ENCODE data around the gene RAB37. TPM values are rescaled to one million over a fixed set of nuclear protein-coding genes. Genes with fewer than 3 reads are reported as not detected.

RAB37 gene
- total RNA-seq, 4 donors from 2014 or later: 1.2 to 5.1 (median 2.0) TPM

DNA sequence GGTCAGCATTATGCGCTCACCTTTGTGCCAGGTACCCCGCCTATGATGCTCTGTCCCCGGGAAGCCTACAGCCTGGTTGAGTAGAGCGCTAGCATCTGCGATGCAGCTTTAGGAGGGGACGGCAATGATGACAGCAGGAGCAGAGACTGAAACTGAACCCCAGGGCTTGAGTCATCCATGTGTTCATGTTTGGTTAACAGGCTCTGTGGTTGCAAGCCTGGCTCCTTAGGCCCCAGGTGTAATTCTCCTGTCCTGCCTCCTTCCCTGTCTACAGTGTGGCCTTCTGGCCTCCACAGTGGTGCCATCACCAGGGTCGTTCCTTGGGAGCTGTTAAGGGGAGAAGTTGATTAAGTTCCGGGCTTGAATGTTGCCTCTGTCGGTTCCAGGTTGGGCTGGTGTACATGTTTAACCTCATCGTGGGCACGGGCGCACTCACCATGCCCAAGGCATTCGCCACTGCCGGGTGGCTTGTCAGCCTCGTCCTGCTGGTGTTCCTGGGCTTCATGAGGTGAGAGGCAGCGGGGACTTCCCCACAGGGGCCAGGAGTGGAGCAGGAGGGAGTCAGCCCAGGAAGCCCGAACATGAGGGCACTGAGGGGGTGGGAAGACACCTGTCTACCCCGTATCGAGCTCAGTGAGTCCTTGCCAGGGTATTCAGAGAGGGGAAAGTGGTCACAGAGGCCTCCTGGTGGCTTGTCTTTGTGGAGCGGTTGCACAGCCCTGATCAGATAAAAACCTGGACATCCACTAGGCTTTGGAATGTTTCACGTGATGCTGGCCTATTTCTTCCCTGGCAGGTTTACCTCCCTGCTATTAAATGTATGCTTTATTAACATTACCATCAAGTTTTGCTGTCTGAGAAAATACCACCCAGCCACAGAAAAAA is 48.3 kb downstream of the RAB37 start:
- Histone ChIP-seq H3K27ac (no peak overlapping the region), H3K9me3 (no peaks in the 10 kb centered on the region), H3K36me3 (peaks cover 0 to 66% of the 10 kb centered on the region in 2 donors), H3K4me1 (no peaks in the 10 kb centered on the region), H3K4me3 (no peak overlapping the region), H3K27me3 (no peaks in the 10 kb centered on the region)
- no peak for ATAC-seq
- WGBS, 2 donors (ENCODE audit: low coverage in 1 of 2): 83 to 100% methylated on average over 1 to 6 of the region's 21 CpGs
- TF ChIP-seq POLR2AphosphoS5 (IDR thresholded peaks at IDR 0.05): no peak
- TF ChIP-seq POLR2A (IDR thresholded peaks at IDR 0.05): no peak
- TF ChIP-seq, protein P1, sequence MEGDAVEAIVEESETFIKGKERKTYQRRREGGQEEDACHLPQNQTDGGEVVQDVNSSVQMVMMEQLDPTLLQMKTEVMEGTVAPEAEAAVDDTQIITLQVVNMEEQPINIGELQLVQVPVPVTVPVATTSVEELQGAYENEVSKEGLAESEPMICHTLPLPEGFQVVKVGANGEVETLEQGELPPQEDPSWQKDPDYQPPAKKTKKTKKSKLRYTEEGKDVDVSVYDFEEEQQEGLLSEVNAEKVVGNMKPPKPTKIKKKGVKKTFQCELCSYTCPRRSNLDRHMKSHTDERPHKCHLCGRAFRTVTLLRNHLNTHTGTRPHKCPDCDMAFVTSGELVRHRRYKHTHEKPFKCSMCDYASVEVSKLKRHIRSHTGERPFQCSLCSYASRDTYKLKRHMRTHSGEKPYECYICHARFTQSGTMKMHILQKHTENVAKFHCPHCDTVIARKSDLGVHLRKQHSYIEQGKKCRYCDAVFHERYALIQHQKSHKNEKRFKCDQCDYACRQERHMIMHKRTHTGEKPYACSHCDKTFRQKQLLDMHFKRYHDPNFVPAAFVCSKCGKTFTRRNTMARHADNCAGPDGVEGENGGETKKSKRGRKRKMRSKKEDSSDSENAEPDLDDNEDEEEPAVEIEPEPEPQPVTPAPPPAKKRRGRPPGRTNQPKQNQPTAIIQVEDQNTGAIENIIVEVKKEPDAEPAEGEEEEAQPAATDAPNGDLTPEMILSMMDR (IDR thresholded peaks at IDR 0.05): no peak
- no peak for TF ChIP-seq EP300 (IDR thresholded peaks at IDR 0.05)

DNA sequence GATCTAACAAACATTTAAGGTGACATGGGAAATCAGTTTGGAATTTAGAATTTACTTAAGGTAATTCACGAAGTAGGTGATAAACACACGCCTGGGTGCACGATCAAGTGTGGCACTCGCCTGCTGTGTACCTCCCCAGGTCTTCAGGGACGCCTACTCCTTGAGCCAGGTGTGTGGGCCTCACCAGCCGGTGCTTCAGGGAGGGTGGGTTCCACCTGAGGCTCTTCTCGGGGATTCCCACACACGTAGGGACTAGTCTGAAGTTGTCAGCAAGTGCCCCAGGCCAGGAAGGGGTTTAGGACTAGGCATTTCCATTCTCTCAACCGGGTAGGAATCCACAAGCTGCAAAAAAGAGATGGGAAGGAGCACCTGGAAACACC is 48.9 kb downstream of the RAB37 start:
- H3K27me3 ChIP-seq: no peaks in the 10 kb centered on the region
- H3K9me3 ChIP-seq: no peaks in the 10 kb centered on the region
- peaks cover 0 to 66% of the 10 kb centered on the region in 2 donors for H3K36me3 ChIP-seq
- H3K4me3 ChIP-seq: no peak overlapping the region
- WGBS, 2 donors (ENCODE audit: low coverage in 1 of 2): 60 to 87% methylated on average over 1 to 7 of the region's 9 CpGs
- no peak for ATAC-seq
- TF ChIP-seq POLR2AphosphoS5 (IDR thresholded peaks at IDR 0.05): no peak
- TF ChIP-seq POLR2A (IDR thresholded peaks at IDR 0.05): no peak
- no peak for TF ChIP-seq EP300 (IDR thresholded peaks at IDR 0.05)
- TF ChIP-seq, protein P1 (IDR thresholded peaks at IDR 0.05): no peak
- peaks cover 0 to 1% (median 0%) of the 10 kb centered on the region in 3 donors for H3K4me1 ChIP-seq
- H3K27ac ChIP-seq: no peak overlapping the region

DNA sequence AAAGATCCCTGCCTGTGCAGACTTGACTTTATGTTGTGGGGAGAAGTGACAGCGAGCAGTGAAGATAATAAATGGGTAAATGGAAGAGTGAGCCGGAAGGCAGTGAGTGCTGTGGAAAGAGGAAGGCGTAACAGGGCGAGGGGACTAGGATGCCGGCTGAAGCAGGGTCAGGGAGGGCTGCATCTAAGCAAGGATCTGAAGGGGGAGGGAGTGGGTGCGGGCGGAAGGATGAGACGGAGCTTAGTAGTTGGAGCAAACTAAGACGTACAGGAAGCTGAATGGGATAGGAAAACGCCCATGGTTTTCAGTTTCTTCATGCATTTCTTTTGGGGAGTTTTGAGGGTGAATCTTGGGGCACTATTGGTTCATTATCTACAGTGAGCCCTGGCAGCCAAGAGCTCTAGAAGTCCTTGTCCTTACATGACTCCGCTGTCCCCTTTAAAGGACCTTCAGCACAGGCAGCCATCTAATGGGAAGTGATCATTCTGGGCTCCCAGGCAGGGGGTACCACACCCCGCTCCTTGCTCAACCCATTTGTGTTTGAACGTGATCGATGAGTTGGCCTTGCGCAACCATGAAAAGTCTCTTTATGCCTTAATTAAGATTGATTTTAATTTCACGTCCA is 49.5 kb downstream of the RAB37 start:
- WGBS, 2 donors (ENCODE audit: low coverage in 1 of 2): 80 to 82% methylated on average over 13 to 15 of the region's 16 CpGs
- Histone ChIP-seq H3K36me3 (peaks cover 0 to 63% of the 10 kb centered on the region in 2 donors), H3K4me3 (no peak overlapping the region), H3K9me3 (no peaks in the 10 kb centered on the region), H3K4me1 (peaks cover 0 to 7% (median 0%) of the 10 kb centered on the region in 3 donors), H3K27me3 (no peaks in the 10 kb centered on the region), H3K27ac (no peak overlapping the region)
- TF ChIP-seq POLR2AphosphoS5 (IDR thresholded peaks at IDR 0.05) (no peak), EP300 (IDR thresholded peaks at IDR 0.05) (no peak), POLR2A (IDR thresholded peaks at IDR 0.05) (no peak)
- TF ChIP-seq, protein P1 (IDR thresholded peaks at IDR 0.05): no peak
- peak; percentile 56 for ATAC-seq

DNA sequence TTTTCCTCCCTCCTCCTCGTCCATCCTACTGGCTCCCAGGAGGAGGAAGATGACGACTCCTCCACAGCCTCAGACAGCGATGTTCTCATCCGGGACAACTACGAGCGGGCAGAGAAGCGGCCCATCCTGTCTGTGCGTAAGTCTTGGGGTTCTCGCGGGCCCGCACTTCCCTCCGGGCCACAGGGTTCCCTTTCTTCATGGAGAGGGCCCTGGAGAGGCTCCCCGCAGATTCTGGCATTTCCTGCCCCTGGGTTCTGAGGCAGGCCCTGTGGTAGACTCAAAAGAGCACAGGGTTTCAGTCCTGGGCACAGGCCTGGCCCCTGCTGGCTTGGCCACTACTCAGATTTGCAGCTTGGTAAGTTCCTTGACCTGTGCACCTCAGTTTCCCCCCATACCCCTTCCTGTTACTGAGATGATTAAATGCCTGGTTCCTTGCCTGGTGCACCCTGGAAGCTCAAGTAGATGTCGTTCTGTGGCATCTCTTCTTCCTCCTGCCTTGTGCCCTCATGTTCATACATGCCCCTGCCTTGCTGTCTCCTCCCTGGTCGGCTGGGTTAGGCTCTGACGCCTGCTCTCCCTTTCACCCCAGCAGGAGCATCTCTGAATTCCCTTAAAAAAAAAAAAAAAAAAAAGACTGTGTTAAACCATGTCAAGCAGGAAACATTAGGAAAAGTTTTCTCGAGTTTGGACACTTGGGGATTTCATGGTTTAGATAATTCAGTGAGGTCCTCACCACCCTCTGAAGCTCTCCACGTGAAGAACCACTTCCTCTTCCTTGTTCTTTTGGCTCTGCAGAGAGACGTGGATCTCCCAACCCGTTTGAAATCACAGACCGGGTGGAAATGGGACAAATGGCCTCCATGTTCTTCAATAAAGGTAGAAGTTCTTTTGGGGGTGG is 53.4 kb downstream of the RAB37 start:
- Histone ChIP-seq H3K27me3 (no peaks in the 10 kb centered on the region), H3K27ac (no peak overlapping the region), H3K4me3 (no peak overlapping the region), H3K4me1 (peaks cover 0 to 9% (median 0%) of the 10 kb centered on the region in 3 donors), H3K9me3 (no peaks in the 10 kb centered on the region), H3K36me3 (peaks cover 0 to 77% of the 10 kb centered on the region in 2 donors)
- 43 to 74% methylated on average over 6 to 9 of the region's 21 CpGs for WGBS, 2 donors (ENCODE audit: low coverage in 1 of 2)
- TF ChIP-seq EP300 (IDR thresholded peaks at IDR 0.05) (no peak), POLR2A (IDR thresholded peaks at IDR 0.05) (no peak), POLR2AphosphoS5 (IDR thresholded peaks at IDR 0.05) (no peak)
- TF ChIP-seq, protein P1 (IDR thresholded peaks at IDR 0.05): no peak
- no peak for ATAC-seq
